NCI-H510A (cell line): ENCODE results near the gene ZMYND8.
"Not testable (repeated sequence)": the region's sequence is repeated elsewhere in the genome, so short reads cannot be mapped to it uniquely, and the experiment has no call there.

Experiments
- DNase-seq: peaks from one replicate; lab custom pipeline; 2025; lab: John Stamatoyannopoulos, UW

The ZMYND8 gene

GRCh38 chr20:47245166-47245565, 111.3 kb downstream of the ZMYND8 start:
- not testable (repeated sequence) for DNase-seq

GRCh38 chr20:47244451-47244850, 112.0 kb downstream of the ZMYND8 start:
- no peak for DNase-seq

- no peak for DNase-seq
These were observed 112.8 kb downstream of the ZMYND8 start for GRCh38 chr20:47243532-47244305.

GRCh38 chr20:47243003-47243402, 113.5 kb downstream of the ZMYND8 start:
- no peak for DNase-seq

- no peak for DNase-seq
These were observed 115.1 kb downstream of the ZMYND8 start for GRCh38 chr20:47241345-47241781.

GRCh38 chr20:47240096-47240495, 116.4 kb downstream of the ZMYND8 start:
- DNase-seq: not testable (repeated sequence)

- no peak for DNase-seq
These were observed 116.8 kb downstream of the ZMYND8 start for GRCh38 chr20:47239719-47240067.

GRCh38 chr20:47238780-47239718, 117.5 kb downstream of the ZMYND8 start:
- DNase-seq: no peak

- DNase-seq: no peak
These were observed 118.8 kb downstream of the ZMYND8 start for GRCh38 chr20:47237715-47238114.

GRCh38 chr20:47236639-47236900, 119.9 kb downstream of the ZMYND8 start:
- DNase-seq: no peak

GRCh38 chr20:47235853-47236638, 120.5 kb downstream of the ZMYND8 start:
- no peak for DNase-seq

- no peak for DNase-seq
These were observed 121.4 kb downstream of the ZMYND8 start for GRCh38 chr20:47235111-47235510.

- DNase-seq: no peak
These were observed 122.9 kb downstream of the ZMYND8 start for GRCh38 chr20:47233333-47234188.

GRCh38 chr20:47232518-47232917, 124.0 kb downstream of the ZMYND8 start:
- DNase-seq: no peak

GRCh38 chr20:47231382-47232039, 125.0 kb downstream of the ZMYND8 start:
- no peak for DNase-seq

GRCh38 chr20:47230811-47231256, 125.7 kb downstream of the ZMYND8 start:
- DNase-seq: no peak

- DNase-seq: no peak
These were observed 127.8 kb downstream of the ZMYND8 start for GRCh38 chr20:47228654-47229053.

- DNase-seq: no peak
These were observed 128.9 kb downstream of the ZMYND8 start for GRCh38 chr20:47227576-47227975.

GRCh38 chr20:47227119-47227518, 129.4 kb downstream of the ZMYND8 start:
- no peak for DNase-seq

GRCh38 chr20:47225458-47225857, 131.0 kb downstream of the ZMYND8 start:
- DNase-seq: no peak

- no peak for DNase-seq
These were observed 131.6 kb downstream of the ZMYND8 start for GRCh38 chr20:47224857-47225256.
